Body of pancreas (tissue), 4 donors: ENCODE measurements around the gene SLC25A33. TPM values are rescaled to one million over a fixed set of nuclear protein-coding genes. Genes with fewer than 3 reads are reported as not detected.
"Not testable (repeated sequence)": the region's sequence is repeated elsewhere in the genome, so short reads cannot be mapped to it uniquely, and the experiment has no call there.

ENCODE experiments used
- ATAC-seq: fragments of 150-250 bp; one replicate; pipeline ENCODE4 v1.9.1; 2016
- DNase-seq, 4 donors: peaks; one replicate each; pipeline ENCODE4 v3.0.0-alpha.2; 2019
- H3K27ac ChIP-seq, 4 donors: fragments of 200-600 bp; sonication (generic); 1 replicate in 3 of 4; 2 replicates in 1 of 4; pipeline versions ENCODE4 v1.5.1 to v1.6.1; 2016 to 2019; ENCODE audit warnings: mild to moderate bottlenecking in 1 of 4, mixed read lengths in 1 of 4, moderate library complexity in 1 of 4
- H3K27me3 ChIP-seq, 2 donors: fragments of 200-600 bp; sonication (generic); one replicate each; pipeline ENCODE4 v1.6.0; 2016; ENCODE audit warnings: mild to moderate bottlenecking in 1 of 2
- H3K36me3 ChIP-seq, 2 donors: fragments of 200-600 bp; sonication (generic); replicated peaks in 1 of 2; 2 replicates each; pipeline ENCODE4 v1.5.1; 2016; ENCODE audit warnings: low read depth in 2 of 2; ENCODE audit not compliant: insufficient read depth in 1 of 2
- H3K4me1 ChIP-seq: fragments of 200-600 bp; sonication (generic); one replicate; pipeline ENCODE4 v1.6.0; 2016
- H3K4me3 ChIP-seq, 2 donors: fragments of 200-600 bp; sonication (generic); 1 replicate in 1 of 2; 2 replicates in 1 of 2; pipeline ENCODE4 v1.5.1; 2016 to 2019
- H3K9me3 ChIP-seq, 3 donors: fragments of 200-600 bp; sonication (generic); 1 replicate in 2 of 3; 2 replicates in 1 of 3; pipeline ENCODE4 v1.5.1; 2016
- POLR2A ChIP-seq, 3 donors: fragments of 450-650 bp; IDR thresholded peaks; one replicate each; pipeline ENCODE4 v1.6.1; 2016; ENCODE audit warnings: antibody characterized with exemption in 3 of 3, mild to moderate bottlenecking in 2 of 3
- WGBS, 2 donors: methylation state at CpG; one replicate each; pipeline ENCODE4 v1.1.5; 2017; 5-methylcytosine and 5-hydroxymethylcytosine counted together
- intact Hi-C: fragments of 100-400 bp; cut with DNase I; formaldehyde crosslinking; loops from one replicate; pipeline ENCODE4 v1.15.1; 2023
- total RNA-seq, 2 donors: library from RNA; depleted of rRNA; stranded (reverse); fragments of >200 nt; gene quantifications; one replicate each; pipeline ENCODE4 v1.1.0, GENCODE V29; 2016
- TF ChIP-seq, protein P1 (sequence below), 7 experiments: fragments of 450-650 bp in 4 of 7; fragments of 200-600 bp in 3 of 7; sonication (generic) in 3 of 7; IDR thresholded peaks; one replicate each; pipeline ENCODE4 v1.5.1; 2016 to 2019; ENCODE audit warnings: antibody characterized with exemption in 7 of 7

Gene SLC25A33
- total RNA-seq, 2 donors from 2014 or later: 1.0 to 2.0 TPM

GRCh38 chr1:9558271-9558945 lies 19.1 kb downstream of the SLC25A33 start:
- peaks cover 43% of the 10 kb centered on the region for H3K4me1 ChIP-seq
- 89 to 95% methylated on average over 6 of the region's 6 CpGs for WGBS, 2 donors
- TF ChIP-seq POLR2A (IDR thresholded peaks at IDR 0.05): no peak
- TF ChIP-seq, protein P1, sequence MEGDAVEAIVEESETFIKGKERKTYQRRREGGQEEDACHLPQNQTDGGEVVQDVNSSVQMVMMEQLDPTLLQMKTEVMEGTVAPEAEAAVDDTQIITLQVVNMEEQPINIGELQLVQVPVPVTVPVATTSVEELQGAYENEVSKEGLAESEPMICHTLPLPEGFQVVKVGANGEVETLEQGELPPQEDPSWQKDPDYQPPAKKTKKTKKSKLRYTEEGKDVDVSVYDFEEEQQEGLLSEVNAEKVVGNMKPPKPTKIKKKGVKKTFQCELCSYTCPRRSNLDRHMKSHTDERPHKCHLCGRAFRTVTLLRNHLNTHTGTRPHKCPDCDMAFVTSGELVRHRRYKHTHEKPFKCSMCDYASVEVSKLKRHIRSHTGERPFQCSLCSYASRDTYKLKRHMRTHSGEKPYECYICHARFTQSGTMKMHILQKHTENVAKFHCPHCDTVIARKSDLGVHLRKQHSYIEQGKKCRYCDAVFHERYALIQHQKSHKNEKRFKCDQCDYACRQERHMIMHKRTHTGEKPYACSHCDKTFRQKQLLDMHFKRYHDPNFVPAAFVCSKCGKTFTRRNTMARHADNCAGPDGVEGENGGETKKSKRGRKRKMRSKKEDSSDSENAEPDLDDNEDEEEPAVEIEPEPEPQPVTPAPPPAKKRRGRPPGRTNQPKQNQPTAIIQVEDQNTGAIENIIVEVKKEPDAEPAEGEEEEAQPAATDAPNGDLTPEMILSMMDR (IDR thresholded peaks at IDR 0.05): no peak
- intact Hi-C loops: no loop called here
- H3K27me3 ChIP-seq: no peaks in the 10 kb centered on the region
- no peak for ATAC-seq
- H3K27ac ChIP-seq: no peak overlapping the region
- no peak for DNase-seq
- H3K4me3 ChIP-seq: no peak overlapping the region
- no peaks in the 10 kb centered on the region for H3K9me3 ChIP-seq
- no peaks in the 10 kb centered on the region for H3K36me3 ChIP-seq

DNA sequence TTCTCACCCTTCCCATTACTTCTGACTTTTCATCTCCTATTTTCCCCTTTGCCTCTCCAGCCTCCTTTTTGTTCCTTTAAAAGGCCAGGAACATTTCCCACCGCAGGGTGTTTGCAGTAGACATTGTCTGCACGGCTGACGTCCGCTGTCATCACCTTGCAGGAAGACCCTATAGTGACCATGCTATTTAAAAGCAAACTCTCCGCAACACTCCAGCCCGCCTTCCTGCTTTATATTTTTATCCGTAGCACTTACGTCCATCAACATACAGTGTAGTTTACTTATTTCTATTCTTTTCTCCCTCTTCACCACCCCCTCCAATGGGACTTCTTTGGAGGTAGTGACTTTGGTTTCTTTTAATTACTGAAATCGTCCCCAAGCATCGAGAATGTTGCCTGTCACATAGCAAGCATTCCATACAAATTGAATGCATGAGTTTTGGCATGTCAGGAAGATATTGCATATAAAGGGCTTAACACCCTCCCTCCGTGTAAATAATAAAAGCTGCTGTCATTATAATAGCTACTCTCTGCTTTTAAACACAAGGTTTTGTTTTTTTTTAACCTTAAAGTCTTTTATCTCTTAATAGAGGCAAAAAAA lies 19.8 kb downstream of the SLC25A33 start:
- ATAC-seq: no peak
- H3K9me3 ChIP-seq: no peaks in the 10 kb centered on the region
- TF ChIP-seq POLR2A (IDR thresholded peaks at IDR 0.05): no peak
- TF ChIP-seq, protein P1 (IDR thresholded peaks at IDR 0.05): no peak
- no peak for DNase-seq
- H3K27me3 ChIP-seq: no peaks in the 10 kb centered on the region
- peaks cover 37% of the 10 kb centered on the region for H3K4me1 ChIP-seq
- no peak overlapping the region for H3K4me3 ChIP-seq
- intact Hi-C loops: no loop called here
- H3K27ac ChIP-seq: no peak overlapping the region
- WGBS, 2 donors: 81 to 82% methylated on average over 11 of the region's 11 CpGs
- no peaks in the 10 kb centered on the region for H3K36me3 ChIP-seq

GRCh38 chr1:9559673-9560072 lies 20.4 kb downstream of the SLC25A33 start:
- TF ChIP-seq POLR2A (IDR thresholded peaks at IDR 0.05): no peak
- TF ChIP-seq, protein P1 (IDR thresholded peaks at IDR 0.05): no peak
- H3K9me3 ChIP-seq: no peaks in the 10 kb centered on the region
- no peaks in the 10 kb centered on the region for H3K27me3 ChIP-seq
- intact Hi-C loops: no loop called here
- H3K4me3 ChIP-seq: no peak overlapping the region
- DNase-seq (no peak), ATAC-seq (no peak)
- H3K27ac ChIP-seq: no peak overlapping the region
- H3K36me3 ChIP-seq: no peaks in the 10 kb centered on the region
- H3K4me1 ChIP-seq: peaks cover 31% of the 10 kb centered on the region
- 59 to 76% methylated on average over 5 of the region's 5 CpGs for WGBS, 2 donors

DNA sequence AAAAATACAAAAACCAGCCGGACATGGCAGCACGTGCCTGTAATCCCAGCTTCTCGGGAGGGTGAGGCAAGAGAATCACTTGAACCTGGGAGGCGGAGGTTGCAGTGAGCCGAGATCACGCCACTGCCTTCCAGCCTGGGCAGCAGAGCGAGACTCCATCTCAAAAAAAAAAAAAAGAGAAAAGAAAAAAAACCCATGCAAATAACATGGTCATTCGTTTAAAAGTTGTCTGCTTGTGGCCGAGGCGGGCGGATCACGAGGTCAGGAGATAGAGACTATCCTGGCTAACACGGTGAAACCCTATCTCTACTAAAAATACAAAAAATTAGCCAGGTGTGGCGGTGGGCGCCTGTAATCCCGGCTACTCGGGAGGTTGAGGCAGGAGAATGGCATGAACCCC lies 20.8 kb downstream of the SLC25A33 start:
- H3K27ac ChIP-seq, intact Hi-C loops, DNase-seq, ATAC-seq, H3K4me3 ChIP-seq, H3K36me3 ChIP-seq, H3K27me3 ChIP-seq, H3K9me3 ChIP-seq: not testable (repeated sequence)
- H3K4me1 ChIP-seq: peaks cover 28% of the 10 kb centered on the region
- 92 to 94% methylated on average over 17 of the region's 17 CpGs for WGBS, 2 donors

DNA sequence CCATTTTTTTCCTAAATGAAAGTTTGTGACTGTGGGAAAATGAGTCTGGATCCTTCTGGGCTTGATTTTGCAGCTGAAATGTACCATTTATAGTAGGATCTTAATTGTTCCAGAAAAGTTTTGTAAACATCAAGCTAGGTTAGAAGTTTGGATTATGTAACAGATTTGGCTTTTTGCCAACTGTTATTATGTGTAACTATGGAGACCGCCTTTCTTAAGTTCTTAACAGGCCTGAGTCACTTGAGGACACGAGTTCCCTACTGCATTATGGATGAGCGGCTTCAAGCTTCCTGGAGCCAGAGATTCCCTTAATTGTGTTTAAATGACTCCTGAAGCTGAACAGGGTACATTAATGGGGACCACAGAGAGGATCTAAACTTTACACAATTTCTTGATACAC lies 22.2 kb downstream of the SLC25A33 start:
- TF ChIP-seq POLR2A (IDR thresholded peaks at IDR 0.05): peak in 1 of 3 donors; percentile 12
- TF ChIP-seq, protein P1 (IDR thresholded peaks at IDR 0.05): no peak

More for the DNA sequence above, 22.2 kb downstream of the SLC25A33 start:
- WGBS, 2 donors: 21 to 28% methylated on average over 3 of the region's 3 CpGs
- intact Hi-C loops: no loop called here
- DNase-seq: peak; percentile 43 to 80 (median 58)
- no peak overlapping the region for H3K4me3 ChIP-seq
- H3K4me1 ChIP-seq: peaks cover 15% of the 10 kb centered on the region
- H3K36me3 ChIP-seq: no peaks in the 10 kb centered on the region
- H3K27ac ChIP-seq: peak overlapping the region in 1 of 4 donors; percentile 60
- H3K9me3 ChIP-seq: no peaks in the 10 kb centered on the region
- peak; percentile 96 for ATAC-seq
- no peaks in the 10 kb centered on the region for H3K27me3 ChIP-seq
